OCI-LY7 (cell line): Measurements from ENCODE around the gene RAD51B. TPM values are rescaled to one million over a fixed set of nuclear protein-coding genes. Genes with fewer than 3 reads are reported as not detected.

Experiments used
- BruUV-seq: library from RNA; stranded (reverse); fragments of 400-500 nt; replicated peaks from 2 replicates; lab custom pipeline; 2021; lab: Mats Ljungman, UMichigan
- CTCF ChIA-PET: fragments of 300-600 bp; sonication (Branson Sonifier 250); formaldehyde crosslinking; loops from one replicate; lab custom pipeline; 2022; ENCODE audit warnings: antibody characterized with exemption; ENCODE audit not compliant: unreplicated experiment; lab: Charles Lee
- POLR2A ChIA-PET: fragments of 300-600 bp; sonication (Branson Sonifier 250); formaldehyde crosslinking; loops from one replicate; lab custom pipeline; 2022; ENCODE audit warnings: antibody characterized with exemption; lab: Charles Lee
- DNase-seq: peaks from one replicate; pipeline ENCODE4 v3.0.0-alpha.2; 2015; ENCODE audit warnings: low spot score
- H2AFZ ChIP-seq: fragments of 200-600 bp; sonication (generic), shearing (Covaris generic); 2 replicates; pipeline ENCODE4 v1.6.1; 2014; ENCODE audit warnings: mild to moderate bottlenecking, antibody characterized with exemption, low read length, moderate library complexity
- H3K27ac ChIP-seq: fragments of 200-600 bp; sonication (generic); 2 replicates; pipeline ENCODE4 v1.5.1; 2014; ENCODE audit warnings: mixed run types, low read depth, mild to moderate bottlenecking, moderate library complexity, low read length, inconsistent platforms; ENCODE audit not compliant: poor library complexity, severe bottlenecking
- H3K36me3 ChIP-seq: fragments of 200-600 bp; sonication (generic); 2 replicates; pipeline ENCODE4 v1.6.1; 2014; ENCODE audit warnings: mild to moderate bottlenecking, antibody characterized with exemption, low read length, moderate library complexity, mixed read lengths; ENCODE audit not compliant: insufficient read depth
- H3K4me1 ChIP-seq: fragments of 200-600 bp; sonication (generic); 2 replicates; pipeline ENCODE4 v1.5.1; 2014; ENCODE audit warnings: mild to moderate bottlenecking, low read length; ENCODE audit not compliant: insufficient read depth, poor library complexity, severe bottlenecking
- H3K4me2 ChIP-seq: fragments of 200-600 bp; sonication (generic); 2 replicates; pipeline ENCODE4 v1.6.1; 2014; ENCODE audit warnings: mild to moderate bottlenecking, low read length
- H3K4me3 ChIP-seq: fragments of 200-600 bp; sonication (generic); 2 replicates; pipeline ENCODE4 v1.5.1; 2014; ENCODE audit warnings: mild to moderate bottlenecking, low read depth, low read length; ENCODE audit not compliant: poor library complexity, severe bottlenecking
- H3K79me2 ChIP-seq: fragments of 200-600 bp; sonication (generic); 2 replicates; pipeline ENCODE4 v1.6.1; 2016; ENCODE audit warnings: low read depth, mild to moderate bottlenecking, low read length, moderate library complexity, mixed read lengths; ENCODE audit not compliant: insufficient read depth
- H3K9me2 ChIP-seq: fragments of 200-600 bp; sonication (generic); 2 replicates; pipeline ENCODE4 v1.6.1; 2016; ENCODE audit warnings: mild to moderate bottlenecking, low read length, mixed read lengths; ENCODE audit not compliant: insufficient read depth
- H3K9me3 ChIP-seq: fragments of 200-600 bp; sonication (generic); 2 replicates; pipeline ENCODE4 v1.6.1; 2014; ENCODE audit warnings: mild to moderate bottlenecking, mixed run types, low read length, mixed read lengths
- H4K20me1 ChIP-seq: fragments of 200-600 bp; sonication (generic); 2 replicates; pipeline ENCODE4 v1.6.1; 2014; ENCODE audit warnings: mild to moderate bottlenecking, antibody characterized with exemption, low read length, moderate library complexity, mixed read lengths; ENCODE audit not compliant: insufficient read depth
- EZH2phosphoT487 ChIP-seq: fragments of 200-600 bp; sonication (generic); IDR thresholded peaks from 2 replicates; pipeline ENCODE4 v1.6.1; 2018; ENCODE audit warnings: low read depth, borderline replicate concordance, mild to moderate bottlenecking, mixed run types, antibody characterized with exemption, low read length, moderate library complexity, mixed read lengths
- intact Hi-C: fragments of 100-400 bp; cut with micrococcal nuclease; formaldehyde crosslinking; loops from one replicate; pipeline ENCODE4 v1.10.0; 2022; ENCODE audit not compliant: unreplicated experiment
- total RNA-seq, 2 experiments: library from RNA; depleted of rRNA in 1 of 2; stranded (reverse); fragments of >200 nt in 1 of 2; shearing (Covaris generic) in 1 of 2; gene quantifications; 2 replicates each; pipeline ENCODE4 v1.2.3, GENCODE V29; 2014 to 2022
- TF ChIP-seq, protein P1 (sequence below): fragments of 200-600 bp; sonication (generic); conservative IDR thresholded peaks from 2 replicates; pipeline ENCODE4 v1.5.1; 2014; ENCODE audit warnings: mild to moderate bottlenecking, antibody characterized with exemption, low read length, moderate library complexity, mixed read lengths

Gene RAD51B
- total RNA-seq, 2 experiments from 2014 or later, result 41.4 to 89.9 TPM

DNA sequence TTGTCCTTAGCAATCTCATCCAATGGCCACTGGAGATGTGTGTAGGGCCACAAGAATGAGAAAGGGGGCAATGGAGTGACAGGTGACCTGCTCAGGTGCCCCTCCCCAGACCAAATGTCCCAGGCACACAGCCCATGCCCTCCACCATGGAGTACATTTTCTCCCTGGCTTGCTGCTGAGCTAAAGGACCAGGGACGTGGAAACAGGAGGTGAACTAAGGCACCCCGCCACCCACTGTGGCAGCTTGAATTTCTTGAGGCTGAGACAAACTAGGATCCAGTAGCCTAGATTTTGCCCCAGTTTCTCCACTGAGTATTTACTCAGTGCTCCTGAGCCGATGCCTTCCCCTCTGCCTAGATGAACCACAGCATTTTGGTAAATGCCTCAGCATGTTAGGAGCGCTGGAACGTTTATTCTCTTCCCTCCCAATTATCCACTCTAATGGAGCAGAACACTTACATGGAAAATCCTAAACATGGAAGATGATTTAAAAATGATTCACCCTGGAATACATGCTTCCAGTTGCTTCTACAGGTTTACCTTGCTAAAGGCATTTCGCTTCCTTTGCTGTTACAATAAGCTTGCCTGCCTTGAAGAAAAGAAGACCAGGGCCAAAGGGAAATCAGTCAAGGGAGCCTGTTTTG lies 775.3 kb downstream of the RAD51B start:
- Histone ChIP-seq H3K36me3 (no peaks in the 10 kb centered on the region), H3K9me2 (no peaks in the 10 kb centered on the region), H2AFZ (no peak overlapping the region), H3K4me2 (no peak overlapping the region), H3K79me2 (no peaks in the 10 kb centered on the region), H3K27ac (no peak overlapping the region), H3K9me3 (no peaks in the 10 kb centered on the region), H4K20me1 (no peaks in the 10 kb centered on the region), H3K4me3 (no peak overlapping the region), H3K4me1 (peaks cover 13% of the 10 kb centered on the region)
- TF ChIP-seq, protein P1, sequence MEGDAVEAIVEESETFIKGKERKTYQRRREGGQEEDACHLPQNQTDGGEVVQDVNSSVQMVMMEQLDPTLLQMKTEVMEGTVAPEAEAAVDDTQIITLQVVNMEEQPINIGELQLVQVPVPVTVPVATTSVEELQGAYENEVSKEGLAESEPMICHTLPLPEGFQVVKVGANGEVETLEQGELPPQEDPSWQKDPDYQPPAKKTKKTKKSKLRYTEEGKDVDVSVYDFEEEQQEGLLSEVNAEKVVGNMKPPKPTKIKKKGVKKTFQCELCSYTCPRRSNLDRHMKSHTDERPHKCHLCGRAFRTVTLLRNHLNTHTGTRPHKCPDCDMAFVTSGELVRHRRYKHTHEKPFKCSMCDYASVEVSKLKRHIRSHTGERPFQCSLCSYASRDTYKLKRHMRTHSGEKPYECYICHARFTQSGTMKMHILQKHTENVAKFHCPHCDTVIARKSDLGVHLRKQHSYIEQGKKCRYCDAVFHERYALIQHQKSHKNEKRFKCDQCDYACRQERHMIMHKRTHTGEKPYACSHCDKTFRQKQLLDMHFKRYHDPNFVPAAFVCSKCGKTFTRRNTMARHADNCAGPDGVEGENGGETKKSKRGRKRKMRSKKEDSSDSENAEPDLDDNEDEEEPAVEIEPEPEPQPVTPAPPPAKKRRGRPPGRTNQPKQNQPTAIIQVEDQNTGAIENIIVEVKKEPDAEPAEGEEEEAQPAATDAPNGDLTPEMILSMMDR, result no peak
- TF ChIP-seq EZH2phosphoT487, result no peak
- no peak for DNase-seq
- CTCF ChIA-PET, result no interaction called here
- no TSS peak for BruUV-seq
- intact Hi-C loops, result no loop called here
- POLR2A ChIA-PET, result interaction anchor here (0.6 to 0.7 kb wide), 2 partner anchors 16 to 80 kb away, joined by 3 read pairs; no protein-coding TSS in a partner anchor

DNA sequence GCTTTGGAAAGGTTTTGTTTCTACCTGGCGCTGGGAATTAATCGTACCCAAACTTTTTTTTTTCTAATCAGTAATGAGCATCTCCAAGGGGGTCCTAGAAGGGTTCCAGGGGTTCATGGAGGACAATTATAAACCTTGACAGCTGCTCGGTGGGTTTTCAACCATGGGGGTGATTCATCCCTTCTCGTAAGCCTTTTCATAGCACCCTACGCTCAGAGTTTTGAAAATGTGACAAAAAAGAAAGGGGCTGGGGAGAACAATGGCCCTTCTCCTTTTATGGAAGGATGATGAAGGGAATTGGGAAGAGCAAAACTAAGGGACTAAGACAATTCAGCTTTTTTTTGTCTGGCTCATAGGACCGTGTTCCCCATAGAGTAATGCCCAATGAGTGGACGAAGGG lies 776.6 kb downstream of the RAD51B start:
- H3K4me1 ChIP-seq, result peaks cover 13% of the 10 kb centered on the region
- no peaks in the 10 kb centered on the region for H3K79me2 ChIP-seq
- TF ChIP-seq, protein P1, result no peak
- no peak for TF ChIP-seq EZH2phosphoT487
- H3K9me2 ChIP-seq, result no peaks in the 10 kb centered on the region
- H3K4me2 ChIP-seq, result no peak overlapping the region
- H3K36me3 ChIP-seq, result no peaks in the 10 kb centered on the region
- no peaks in the 10 kb centered on the region for H4K20me1 ChIP-seq
- ChIA-PET POLR2A (interaction anchor here (0.6 to 0.8 kb wide), 2 partner anchors 43 to 608 kb away, joined by 3 read pairs; no protein-coding TSS in a partner anchor), CTCF (no interaction called here)
- H2AFZ ChIP-seq, result no peak overlapping the region
- intact Hi-C loops, result no loop called here
- no TSS peak for BruUV-seq
- H3K27ac ChIP-seq, result no peak overlapping the region
- H3K9me3 ChIP-seq, result no peaks in the 10 kb centered on the region
- no peak for DNase-seq
- no peak overlapping the region for H3K4me3 ChIP-seq

DNA sequence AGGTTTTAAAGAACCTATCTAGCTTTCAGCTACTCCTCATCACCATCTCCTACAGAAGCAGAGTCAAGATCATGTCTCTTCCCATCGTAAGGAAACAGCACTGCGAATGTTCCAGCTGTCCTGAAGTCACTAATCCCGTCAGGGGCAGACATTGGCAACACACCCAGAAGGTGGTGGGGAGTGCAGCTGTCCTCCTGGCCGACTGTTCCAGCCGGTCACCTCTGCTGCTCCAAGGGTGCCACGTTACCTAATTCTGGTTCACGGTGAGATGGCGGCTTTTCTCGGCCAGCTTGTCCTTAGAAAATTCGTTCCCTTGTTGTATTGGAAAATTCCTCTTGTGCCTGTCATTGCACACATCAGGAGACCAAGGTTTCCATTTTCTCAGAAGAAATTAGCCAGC lies 777.1 kb downstream of the RAD51B start:
- no peak overlapping the region for H2AFZ ChIP-seq
- H4K20me1 ChIP-seq, result no peaks in the 10 kb centered on the region
- TF ChIP-seq, protein P1, result no peak
- TF ChIP-seq EZH2phosphoT487, result no peak
- no peaks in the 10 kb centered on the region for H3K9me2 ChIP-seq
- no peaks in the 10 kb centered on the region for H3K79me2 ChIP-seq
- no peaks in the 10 kb centered on the region for H3K9me3 ChIP-seq
- ChIA-PET CTCF (no interaction called here), POLR2A (interaction anchor here (0.6 to 0.8 kb wide), 3 partner anchors 44 to 607 kb away, joined by 3 read pairs; no protein-coding TSS in a partner anchor)
- H3K36me3 ChIP-seq, result no peaks in the 10 kb centered on the region
- H3K4me3 ChIP-seq, result no peak overlapping the region
- H3K4me1 ChIP-seq, result peaks cover 13% of the 10 kb centered on the region
- intact Hi-C loops, result no loop called here
- H3K27ac ChIP-seq, result no peak overlapping the region
- no peak for DNase-seq
- no peak overlapping the region for H3K4me2 ChIP-seq
- BruUV-seq, result no TSS peak
